Esophagus squamous epithelium (tissue), 4 donors: Measurements from ENCODE around the gene PWWP3B.

Source experiments
- POLR2A ChIP-seq, 4 donors: fragments of 450-650 bp; IDR thresholded peaks; one replicate each; pipeline ENCODE4 v1.6.1; 2017; ENCODE audit warnings: antibody characterized with exemption in 4 of 4, mild to moderate bottlenecking in 4 of 4, moderate library complexity in 3 of 4
- TF ChIP-seq, protein P1 (sequence below), 6 experiments: fragments of 450-650 bp in 4 of 6; fragments of 200-600 bp in 2 of 6; sonication (generic) in 2 of 6; IDR thresholded peaks; one replicate each; pipeline ENCODE4 v1.5.1; 2016 to 2019; ENCODE audit warnings: antibody characterized with exemption in 6 of 6, mild to moderate bottlenecking in 4 of 6, moderate library complexity in 4 of 6

DNA sequence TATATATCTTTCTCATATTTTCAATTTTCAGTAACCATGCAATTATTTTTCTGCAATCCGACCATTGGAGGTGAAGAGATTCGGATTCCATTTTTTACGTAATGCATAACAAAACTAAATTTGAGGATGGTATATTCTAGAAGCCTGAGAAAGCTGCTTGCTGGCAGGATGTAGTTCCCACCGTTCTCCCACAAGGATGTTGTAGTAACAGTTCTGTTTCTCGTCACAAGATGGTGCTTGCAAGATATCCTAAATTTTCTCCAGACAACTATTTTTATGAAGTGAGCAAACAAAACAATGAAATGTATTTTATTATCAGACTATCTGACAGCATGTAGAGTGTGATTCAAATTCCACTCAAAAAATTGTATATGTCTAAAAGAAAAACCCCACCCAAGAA is 10.7 kb downstream of the PWWP3B start:
- TF ChIP-seq, protein P1, sequence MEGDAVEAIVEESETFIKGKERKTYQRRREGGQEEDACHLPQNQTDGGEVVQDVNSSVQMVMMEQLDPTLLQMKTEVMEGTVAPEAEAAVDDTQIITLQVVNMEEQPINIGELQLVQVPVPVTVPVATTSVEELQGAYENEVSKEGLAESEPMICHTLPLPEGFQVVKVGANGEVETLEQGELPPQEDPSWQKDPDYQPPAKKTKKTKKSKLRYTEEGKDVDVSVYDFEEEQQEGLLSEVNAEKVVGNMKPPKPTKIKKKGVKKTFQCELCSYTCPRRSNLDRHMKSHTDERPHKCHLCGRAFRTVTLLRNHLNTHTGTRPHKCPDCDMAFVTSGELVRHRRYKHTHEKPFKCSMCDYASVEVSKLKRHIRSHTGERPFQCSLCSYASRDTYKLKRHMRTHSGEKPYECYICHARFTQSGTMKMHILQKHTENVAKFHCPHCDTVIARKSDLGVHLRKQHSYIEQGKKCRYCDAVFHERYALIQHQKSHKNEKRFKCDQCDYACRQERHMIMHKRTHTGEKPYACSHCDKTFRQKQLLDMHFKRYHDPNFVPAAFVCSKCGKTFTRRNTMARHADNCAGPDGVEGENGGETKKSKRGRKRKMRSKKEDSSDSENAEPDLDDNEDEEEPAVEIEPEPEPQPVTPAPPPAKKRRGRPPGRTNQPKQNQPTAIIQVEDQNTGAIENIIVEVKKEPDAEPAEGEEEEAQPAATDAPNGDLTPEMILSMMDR (IDR thresholded peaks at IDR 0.05), result no peak
- TF ChIP-seq POLR2A (IDR thresholded peaks at IDR 0.05), result no peak
